Mesenchymal stem cell (in vitro differentiated cells and primary cell): ENCODE results near the gene BMPER.
A peak's percentile ranks its signal among the peaks of the same experiment; 100 is the strongest.

Experiments used
- DNase-seq: peaks from one replicate; pipeline ENCODE4 v3.0.0-alpha.2; 2013
- H2AFZ ChIP-seq: one replicate; pipeline ENCODE4 v1.6.1; 2013; ENCODE audit warnings: low read depth, mild to moderate bottlenecking, control low read depth, inconsistent platforms, low read length, moderate library complexity
- H2AK5ac ChIP-seq: 2 replicates; pipeline ENCODE4 v1.6.1; 2013; ENCODE audit warnings: low read length, moderate library complexity, mild to moderate bottlenecking, inconsistent platforms; ENCODE audit not compliant: severe bottlenecking
- H2BK120ac ChIP-seq: one replicate; pipeline ENCODE4 v1.6.1; 2013; ENCODE audit warnings: low read depth, mild to moderate bottlenecking, inconsistent platforms, low read length, moderate library complexity
- H2BK12ac ChIP-seq, 2 experiments: one replicate each; pipeline ENCODE4 v1.6.1; 2013; ENCODE audit warnings: inconsistent platforms in 2 of 2, low read length in 2 of 2, mild to moderate bottlenecking in 2 of 2, moderate library complexity in 2 of 2, control low read depth in 1 of 2
- H2BK15ac ChIP-seq: one replicate; pipeline ENCODE4 v1.6.1; 2013; ENCODE audit warnings: mild to moderate bottlenecking, low read depth, inconsistent platforms; ENCODE audit not compliant: poor library complexity, severe bottlenecking
- H2BK5ac ChIP-seq: 2 replicates; pipeline ENCODE4 v1.6.1; 2013; ENCODE audit warnings: low read depth, mild to moderate bottlenecking, low read length, control low read depth, inconsistent platforms; ENCODE audit not compliant: poor library complexity, severe bottlenecking
- H3K14ac ChIP-seq, 2 experiments: one replicate each; pipeline ENCODE4 v1.6.1; 2013; ENCODE audit warnings: inconsistent platforms in 2 of 2, low read length in 2 of 2, control low read depth in 1 of 2, mild to moderate bottlenecking in 1 of 2, moderate library complexity in 1 of 2
- H3K18ac ChIP-seq, 2 experiments: one replicate each; pipeline ENCODE4 v1.6.1; 2013; ENCODE audit warnings: inconsistent platforms in 2 of 2, low read length in 2 of 2, control low read depth in 1 of 2, low read depth in 1 of 2, mild to moderate bottlenecking in 1 of 2
- H3K23ac ChIP-seq, 2 experiments: one replicate each; pipeline ENCODE4 v1.6.1; 2013; ENCODE audit warnings: inconsistent platforms in 2 of 2, low read length in 2 of 2, mild to moderate bottlenecking in 2 of 2, moderate library complexity in 2 of 2, control low read depth in 1 of 2
- H3K27ac ChIP-seq: 2 replicates; pipeline ENCODE4 v1.5.1; 2013; ENCODE audit warnings: mild to moderate bottlenecking, moderate library complexity, low read length, control low read depth, inconsistent platforms; ENCODE audit not compliant: poor library complexity, severe bottlenecking
- H3K27me3 ChIP-seq, 2 experiments: 2 replicates each; pipeline versions ENCODE4 v1.6.1 to v1.7.0; 2013; ENCODE audit warnings: low read length in 2 of 2, mild to moderate bottlenecking in 2 of 2, moderate library complexity in 2 of 2, control low read depth in 1 of 2, inconsistent platforms in 1 of 2; ENCODE audit not compliant: control insufficient read depth in 1 of 2, insufficient read depth in 1 of 2
- H3K36me3 ChIP-seq, 2 experiments: 2 replicates each; pipeline versions ENCODE4 v1.6.1 to v1.7.0; 2013; ENCODE audit warnings: low read length in 2 of 2, control low read depth in 1 of 2, inconsistent platforms in 1 of 2, low read depth in 1 of 2, mild to moderate bottlenecking in 1 of 2; ENCODE audit not compliant: insufficient read depth in 2 of 2, control insufficient read depth in 1 of 2
- H3K4ac ChIP-seq, 2 experiments: one replicate each; pipeline ENCODE4 v1.6.1; 2013; ENCODE audit warnings: inconsistent platforms in 2 of 2, low read length in 2 of 2, mild to moderate bottlenecking in 2 of 2, moderate library complexity in 2 of 2, control low read depth in 1 of 2, low read depth in 1 of 2
- H3K4me1 ChIP-seq: 2 replicates; pipeline ENCODE4 v1.6.1; 2013; ENCODE audit warnings: low read depth, low read length, control low read depth; ENCODE audit not compliant: control insufficient read depth, insufficient read depth
- H3K4me2 ChIP-seq: 2 replicates; pipeline ENCODE4 v1.6.1; 2013; ENCODE audit warnings: low read length, mild to moderate bottlenecking, inconsistent platforms; ENCODE audit not compliant: poor library complexity, severe bottlenecking
- H3K4me3 ChIP-seq, 2 experiments: 2 replicates each; pipeline versions ENCODE4 v1.5.1 to v1.7.0; 2013; ENCODE audit warnings: low read length in 2 of 2, mild to moderate bottlenecking in 2 of 2, control low read depth in 1 of 2, low read depth in 1 of 2; ENCODE audit not compliant: insufficient read depth in 1 of 2
- H3K79me1 ChIP-seq: replicated peaks from 2 replicates; pipeline ENCODE4 v1.6.1; 2013; ENCODE audit warnings: mild to moderate bottlenecking, control low read depth, low read length, inconsistent platforms; ENCODE audit not compliant: poor library complexity, severe bottlenecking
- H3K9ac ChIP-seq: 2 replicates; pipeline ENCODE4 v1.7.0; 2013; ENCODE audit warnings: mild to moderate bottlenecking, low read length, moderate library complexity
- H3K9me3 ChIP-seq: 2 replicates; pipeline ENCODE4 v1.7.0; 2013; ENCODE audit warnings: mild to moderate bottlenecking, low read length; ENCODE audit not compliant: control insufficient read depth
- H4K8ac ChIP-seq: one replicate; pipeline ENCODE4 v1.6.1; 2013; ENCODE audit warnings: inconsistent platforms, mild to moderate bottlenecking, low read length, moderate library complexity
- H4K91ac ChIP-seq: one replicate; pipeline ENCODE4 v1.6.1; 2013; ENCODE audit warnings: mild to moderate bottlenecking, low read length, inconsistent platforms
- whole genome bisulfite sequencing: methylation state at CpG from one replicate; pipeline ENCODE4 v1.1.7; 2013; ENCODE audit warnings: mixed read lengths; 5-methylcytosine and 5-hydroxymethylcytosine counted together

Gene BMPER

GRCh38 chr7:33909755-33910154 lies 4.4 kb downstream of the BMPER start:
- Histone ChIP-seq H3K18ac (no peak overlapping the region), H3K4ac (no peak overlapping the region), H4K91ac (no peak overlapping the region), H3K27ac (no peak overlapping the region), H3K36me3 (peaks cover 0 to 78% of the 10 kb centered on the region in 2 experiments), H3K14ac (no peak overlapping the region), H3K9ac (peak overlapping the region; percentile 90), H3K4me1 (peaks cover 6% of the 10 kb centered on the region), H2BK12ac (no peak overlapping the region), H3K4me3 (peak overlapping the region in 1 of 2 experiments; percentile 91), H3K79me1 (no peaks in the 10 kb centered on the region), H2BK120ac (no peak overlapping the region), H2BK15ac (no peak overlapping the region), H3K4me2 (no peak overlapping the region), H2AFZ (no peak overlapping the region), H2BK5ac (no peak overlapping the region), H3K23ac (no peak overlapping the region), H2AK5ac (no peak overlapping the region), H3K27me3 (peaks cover 0 to 38% of the 10 kb centered on the region in 2 experiments), H4K8ac (no peak overlapping the region), H3K9me3 (no peaks in the 10 kb centered on the region)
- WGBS, result 98% methylated on average over 2 of the region's 2 CpGs
- no peak for DNase-seq

GRCh38 chr7:33910756-33911155 lies 5.4 kb downstream of the BMPER start:
- Histone ChIP-seq H2BK15ac (no peak overlapping the region), H2BK12ac (no peak overlapping the region), H3K9ac (no peak overlapping the region), H4K91ac (no peak overlapping the region), H2AFZ (no peak overlapping the region), H3K36me3 (peaks cover 0 to 88% of the 10 kb centered on the region in 2 experiments), H3K27me3 (peaks cover 0 to 35% of the 10 kb centered on the region in 2 experiments), H3K4me1 (no peaks in the 10 kb centered on the region), H2BK120ac (no peak overlapping the region), H3K14ac (no peak overlapping the region), H2AK5ac (no peak overlapping the region), H3K23ac (no peak overlapping the region), H3K27ac (no peak overlapping the region), H3K4me2 (no peak overlapping the region), H3K18ac (no peak overlapping the region), H3K4me3 (no peak overlapping the region), H2BK5ac (no peak overlapping the region), H3K79me1 (no peaks in the 10 kb centered on the region), H3K9me3 (no peaks in the 10 kb centered on the region), H3K4ac (no peak overlapping the region), H4K8ac (no peak overlapping the region)
- DNase-seq, result no peak
- 94% methylated on average over 2 of the region's 2 CpGs for WGBS

- H2AK5ac ChIP-seq, result no peak overlapping the region
- no peak overlapping the region for H2BK15ac ChIP-seq
- H2BK120ac ChIP-seq, result no peak overlapping the region
- no peak for DNase-seq
- H3K4me3 ChIP-seq, result no peak overlapping the region
- no peak overlapping the region for H3K4me2 ChIP-seq
- H3K9ac ChIP-seq, result no peak overlapping the region
- H2BK5ac ChIP-seq, result no peak overlapping the region
- no peaks in the 10 kb centered on the region for H3K9me3 ChIP-seq
- H4K8ac ChIP-seq, result no peak overlapping the region
- no peak overlapping the region for H4K91ac ChIP-seq
- H3K27ac ChIP-seq, result no peak overlapping the region
- H3K14ac ChIP-seq, result no peak overlapping the region
- H3K4me1 ChIP-seq, result no peaks in the 10 kb centered on the region
- H3K36me3 ChIP-seq, result peaks cover 0 to 79% of the 10 kb centered on the region in 2 experiments
- H3K79me1 ChIP-seq, result no peaks in the 10 kb centered on the region
- H3K27me3 ChIP-seq, result peaks cover 0 to 3% of the 10 kb centered on the region in 2 experiments
- H3K18ac ChIP-seq, result peak overlapping the region in 1 of 2 experiments; percentile 7
- 81% methylated on average over 5 of the region's 5 CpGs for WGBS
- H3K4ac ChIP-seq, result no peak overlapping the region
- no peak overlapping the region for H2AFZ ChIP-seq
- peak overlapping the region; percentile 3 to 24 for H2BK12ac ChIP-seq
- H3K23ac ChIP-seq, result no peak overlapping the region
Measured at GRCh38 chr7:33916357-33917081, 11.2 kb downstream of the BMPER start.

- H3K4ac ChIP-seq, result no peak overlapping the region
- H3K79me1 ChIP-seq, result no peaks in the 10 kb centered on the region
- H2BK15ac ChIP-seq, result no peak overlapping the region
- H3K18ac ChIP-seq, result no peak overlapping the region
- no peaks in the 10 kb centered on the region for H3K4me1 ChIP-seq
- H4K91ac ChIP-seq, result no peak overlapping the region
- peaks cover 0 to 73% of the 10 kb centered on the region in 2 experiments for H3K36me3 ChIP-seq
- peaks cover 0 to 7% of the 10 kb centered on the region in 2 experiments for H3K27me3 ChIP-seq
- H3K9me3 ChIP-seq, result no peaks in the 10 kb centered on the region
- no peak overlapping the region for H3K14ac ChIP-seq
- 90% methylated on average over 2 of the region's 3 CpGs for WGBS
- H2BK5ac ChIP-seq, result no peak overlapping the region
- H3K23ac ChIP-seq, result no peak overlapping the region
- H4K8ac ChIP-seq, result no peak overlapping the region
- H2AFZ ChIP-seq, result no peak overlapping the region
- H3K4me3 ChIP-seq, result no peak overlapping the region
- no peak overlapping the region for H3K27ac ChIP-seq
- H2BK120ac ChIP-seq, result no peak overlapping the region
- H3K4me2 ChIP-seq, result no peak overlapping the region
- peak overlapping the region in 1 of 2 experiments; percentile 40 for H2BK12ac ChIP-seq
- DNase-seq, result no peak
- no peak overlapping the region for H2AK5ac ChIP-seq
- H3K9ac ChIP-seq, result no peak overlapping the region
Measured at GRCh38 chr7:33917661-33918060, 12.3 kb downstream of the BMPER start.
